8988T (cell line): ENCODE results near the gene FRYL.
"Not testable (repeated sequence)": the region's sequence is repeated elsewhere in the genome, so short reads cannot be mapped to it uniquely, and the experiment has no call there.

Source experiments
- DNase-seq: peaks from one replicate; pipeline ENCODE4 v3.0.0; 2011

The FRYL gene

DNA sequence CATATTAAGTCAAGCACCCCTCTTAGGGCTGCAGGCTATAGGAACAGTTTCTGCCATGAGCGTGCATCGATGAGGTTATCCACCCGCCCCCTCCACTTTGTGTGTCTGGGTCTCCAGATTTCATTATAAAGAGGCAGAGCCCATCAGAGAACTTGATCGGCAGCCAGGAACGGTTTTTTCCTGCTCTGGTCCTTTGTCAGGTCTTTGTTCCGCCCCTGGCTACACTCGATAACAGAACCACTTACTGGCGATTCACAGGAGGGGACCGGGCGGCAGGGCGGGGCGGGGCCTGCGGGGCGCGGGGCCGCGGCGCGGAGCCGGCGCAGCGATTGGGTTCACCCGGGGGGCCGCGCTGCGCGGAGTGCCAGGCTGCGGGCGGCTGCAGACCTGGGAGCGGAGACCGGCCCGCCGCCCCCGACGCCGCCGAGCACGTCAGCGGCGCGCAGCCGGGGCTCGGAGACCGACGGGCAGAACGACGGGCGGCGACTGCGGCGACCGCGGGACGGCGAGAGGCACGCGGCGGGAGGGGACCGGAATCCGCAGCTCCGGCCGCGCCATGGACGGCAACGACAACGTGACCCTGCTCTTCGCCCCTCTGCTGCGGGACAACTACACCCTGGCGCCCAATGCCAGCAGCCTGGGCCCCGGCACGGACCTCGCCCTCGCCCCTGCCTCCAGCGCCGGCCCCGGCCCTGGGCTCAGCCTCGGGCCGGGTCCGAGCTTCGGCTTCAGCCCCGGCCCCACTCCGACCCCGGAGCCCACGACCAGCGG, 296.9 kb downstream of the FRYL start, which contains the start of gene SLC10A4:
Gene SLC10A4 (plus strand): TSS at position 338 of the 771 bp plus-strand sequence. CDS start 219 bp downstream, at position 557.
- no peak for DNase-seq

DNA sequence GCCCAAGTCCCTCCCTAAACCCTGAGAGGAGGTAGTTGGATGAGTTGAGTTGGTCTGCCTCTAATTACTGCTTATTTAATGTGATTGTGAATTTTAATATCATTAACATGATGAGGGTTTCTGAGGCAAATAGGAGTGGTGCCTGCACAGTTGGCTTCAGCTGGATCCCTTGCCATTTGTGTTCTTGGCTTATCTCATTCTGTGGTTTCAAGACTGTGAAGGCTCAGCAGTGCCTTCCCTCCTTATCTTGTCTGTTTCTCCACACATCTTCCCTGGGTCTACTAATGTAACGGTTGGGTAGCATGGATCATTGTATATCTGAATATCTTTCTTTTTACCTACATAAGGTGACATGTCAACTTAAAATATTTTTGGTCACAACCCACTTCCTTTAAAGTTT, 298.5 kb downstream of the FRYL start:
- DNase-seq: no peak

DNA sequence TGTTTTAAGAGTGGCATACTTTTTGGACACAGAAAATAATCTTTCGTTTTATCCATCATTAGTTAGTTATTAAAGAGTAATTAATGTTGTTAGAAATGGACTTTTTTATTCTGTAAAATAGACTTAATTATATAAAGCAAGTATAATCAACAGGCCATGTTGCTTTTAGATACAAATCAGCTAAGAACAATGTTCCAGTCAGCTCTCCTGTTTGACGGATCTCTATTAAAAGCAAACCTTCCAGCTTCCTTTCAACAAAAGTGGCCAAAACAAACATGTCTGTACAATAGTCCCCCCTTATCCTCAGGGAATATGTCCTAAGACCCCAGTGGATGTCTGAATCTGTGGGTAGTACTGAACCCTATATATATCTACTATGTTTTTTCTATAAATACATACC, 301.8 kb downstream of the FRYL start:
- no peak for DNase-seq

DNA sequence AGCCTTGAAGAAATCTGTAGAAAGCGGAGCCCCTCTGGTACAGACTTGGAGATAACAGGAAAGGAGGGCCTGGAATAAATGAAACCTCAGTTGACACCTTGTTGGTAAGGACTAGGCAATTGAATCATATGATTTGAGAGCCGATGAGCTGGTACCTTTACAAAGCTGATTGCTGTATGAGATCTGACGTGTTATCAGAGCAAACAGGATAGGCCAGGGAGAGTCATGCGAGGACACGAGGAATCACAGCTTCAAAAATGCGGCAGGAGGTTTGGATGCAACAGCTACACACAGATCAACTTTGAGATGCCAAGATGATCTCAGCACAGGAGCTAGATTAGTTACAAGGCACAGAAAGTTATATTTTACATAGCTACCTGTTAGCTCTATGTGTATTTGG, 304.3 kb downstream of the FRYL start:
- no peak for DNase-seq

DNA sequence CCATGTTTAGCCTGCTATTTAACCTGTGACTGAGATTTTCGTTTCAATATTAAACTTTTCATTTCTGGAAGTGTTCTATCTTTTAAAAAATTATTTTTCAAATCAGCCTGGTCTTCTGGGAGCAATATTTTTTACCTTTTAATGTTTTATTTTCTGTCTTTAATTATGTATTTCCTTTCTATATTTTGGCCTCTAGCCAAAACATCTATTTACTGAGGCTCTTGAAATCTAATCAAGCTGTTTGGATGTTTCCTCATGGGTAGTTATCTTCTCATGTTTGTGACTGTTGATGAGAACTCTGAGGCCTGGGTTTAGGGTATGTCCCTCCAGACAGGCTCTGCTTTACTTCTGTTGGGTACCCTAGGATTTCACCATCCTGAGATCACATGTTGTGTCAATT, 307.3 kb downstream of the FRYL start:
- DNase-seq: no peak

DNA sequence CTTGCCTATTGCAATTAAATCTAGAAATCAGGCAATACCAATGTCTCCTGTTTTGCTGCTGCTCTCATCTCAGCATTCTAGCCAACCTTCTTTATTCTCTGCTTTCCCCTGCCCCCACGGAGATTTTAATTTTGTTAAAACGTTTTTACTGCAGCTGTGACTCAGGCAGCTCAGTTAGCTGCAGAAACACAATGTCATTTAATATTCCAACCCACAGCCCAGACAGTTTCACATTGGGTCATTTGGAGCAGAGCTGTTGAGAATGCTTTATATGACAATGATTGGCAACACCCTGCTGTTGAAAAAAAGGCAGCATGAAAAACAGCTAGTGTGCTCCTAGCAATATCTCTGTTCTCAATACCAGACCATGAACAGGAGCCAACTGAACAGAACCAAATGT, 309.5 kb downstream of the FRYL start:
- no peak for DNase-seq

DNA sequence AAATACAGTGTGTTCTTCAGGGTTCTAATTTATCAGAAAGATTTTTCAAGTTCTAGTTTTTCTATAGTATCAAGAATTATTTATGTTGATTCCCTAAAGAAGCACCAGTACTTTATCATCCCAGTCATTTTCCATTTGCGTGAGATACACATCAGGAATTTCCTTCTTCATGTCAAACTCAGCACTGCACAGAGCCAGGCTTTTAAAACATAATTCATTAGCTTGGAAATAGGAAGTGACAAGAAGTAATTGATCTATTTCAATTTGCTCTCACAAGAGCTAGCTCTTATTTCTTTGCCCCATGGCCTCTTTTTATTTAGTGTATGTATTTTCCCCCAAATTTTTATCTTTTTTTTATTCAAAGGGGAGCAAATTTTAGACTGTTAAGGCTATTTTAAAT, 309.9 kb downstream of the FRYL start:
- no peak for DNase-seq

DNA sequence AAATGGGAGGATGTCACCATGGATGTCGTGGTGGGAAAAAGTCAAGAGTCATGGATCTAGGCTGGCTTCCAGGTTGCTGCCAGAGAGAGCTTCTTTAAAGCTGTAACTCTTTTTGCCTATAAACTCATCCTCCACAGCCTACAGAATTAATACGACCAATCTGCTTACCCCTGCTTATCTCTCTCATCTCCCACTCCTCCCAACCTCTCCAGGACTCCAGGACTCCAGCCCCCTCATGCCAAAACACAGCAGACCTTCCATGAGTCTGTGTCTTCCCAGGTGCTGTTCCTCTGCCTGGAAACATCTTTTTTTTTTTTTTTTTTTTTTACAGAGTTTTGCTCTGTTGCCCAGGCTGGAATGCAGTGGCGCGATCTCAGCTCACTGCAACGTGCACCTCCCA, 312.2 kb downstream of the FRYL start:
- no peak for DNase-seq

DNA sequence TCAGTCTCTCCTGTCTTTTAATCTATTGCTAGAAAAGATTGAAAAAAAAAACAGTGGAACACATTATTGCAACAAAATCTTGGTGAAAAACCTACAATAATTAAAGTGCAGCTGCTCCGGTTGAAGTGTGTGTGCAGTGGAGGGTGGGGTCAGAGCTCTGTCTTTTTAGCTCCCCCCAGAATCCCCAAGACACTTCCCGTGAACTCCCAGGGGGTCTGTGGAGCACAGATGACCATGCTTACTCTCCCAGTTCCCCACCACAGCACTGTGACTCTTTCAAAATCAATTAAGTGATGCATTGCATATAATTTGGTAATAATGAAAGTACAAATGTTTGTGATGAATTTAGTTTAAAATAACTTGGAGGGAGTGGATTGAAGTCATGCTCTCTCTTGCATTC, 312.6 kb downstream of the FRYL start:
- no peak for DNase-seq

DNA sequence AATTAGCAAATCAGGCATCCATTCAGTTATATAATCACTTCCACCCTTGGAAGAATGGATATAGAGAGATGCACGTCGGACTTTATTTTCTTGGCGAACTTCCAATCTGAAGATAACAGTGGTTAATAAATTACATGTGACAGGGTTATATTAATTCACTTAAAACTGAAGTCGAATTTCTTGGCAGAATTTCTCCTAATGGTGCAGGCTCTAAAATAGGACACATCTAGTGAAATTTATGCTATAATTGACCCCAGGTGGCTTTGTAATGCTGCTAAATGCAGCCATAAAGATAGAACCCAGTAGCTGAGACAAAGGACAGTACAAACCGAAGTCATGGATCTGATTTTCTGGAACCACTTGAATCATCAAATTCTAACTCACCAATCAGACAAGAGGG, 317.7 kb downstream of the FRYL start:
- no peak for DNase-seq

DNA sequence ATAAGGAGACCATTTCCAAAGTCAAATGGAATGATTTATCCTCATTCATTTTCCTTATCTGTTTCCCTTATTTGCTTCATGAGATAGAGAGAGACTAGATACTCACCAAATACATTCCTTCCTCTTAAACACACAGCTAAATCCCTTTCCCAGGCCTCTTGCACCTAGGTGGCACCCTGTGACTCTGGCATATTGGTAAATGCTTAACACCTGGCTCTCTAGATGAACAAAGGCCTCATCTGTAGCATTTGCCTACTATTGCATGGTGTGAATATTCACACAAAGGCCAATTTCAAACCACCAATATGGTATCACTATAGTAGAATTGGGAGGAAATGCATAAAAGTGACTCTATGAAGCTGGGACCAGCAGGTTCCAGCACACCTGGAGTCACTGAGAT, 319.1 kb downstream of the FRYL start:
- no peak for DNase-seq

DNA sequence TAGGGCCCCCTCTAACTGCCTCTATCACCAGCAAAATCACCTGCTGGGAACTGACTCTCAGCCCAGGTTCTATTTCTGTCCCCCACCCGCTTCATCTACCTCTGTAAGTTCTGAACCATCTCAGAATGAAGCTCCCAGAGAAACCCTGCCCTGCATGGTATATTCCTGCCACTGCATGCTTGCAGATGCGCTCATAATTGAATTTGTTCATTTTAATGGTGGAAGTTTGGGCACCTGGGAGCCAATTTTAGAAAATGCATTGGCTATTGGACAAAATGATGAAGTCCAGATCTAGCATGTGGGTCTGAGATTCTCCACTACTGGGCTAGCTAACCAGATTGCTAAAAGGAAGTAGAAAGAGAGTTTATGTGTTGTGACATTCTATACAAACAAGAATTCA, 325.5 kb downstream of the FRYL start:
- DNase-seq: no peak

DNA sequence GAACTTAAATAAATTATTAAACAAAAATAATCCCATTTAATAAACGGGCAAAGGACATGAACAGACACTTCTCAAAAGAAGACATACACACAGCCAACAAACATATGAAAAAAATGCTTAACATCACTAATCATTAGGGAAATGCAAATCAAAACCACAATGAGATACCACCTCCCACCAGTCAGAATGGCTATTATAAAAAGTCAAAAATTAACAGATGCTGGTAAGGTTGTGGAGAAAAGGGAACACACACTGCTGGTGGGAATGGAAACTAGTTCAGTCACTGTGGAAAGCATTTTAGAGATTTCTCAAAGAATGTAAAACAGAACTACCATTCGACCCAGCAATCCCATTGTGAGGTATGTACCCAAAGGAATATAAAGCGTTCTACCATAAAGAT, 328.4 kb downstream of the FRYL start:
- not testable (repeated sequence) for DNase-seq

DNA sequence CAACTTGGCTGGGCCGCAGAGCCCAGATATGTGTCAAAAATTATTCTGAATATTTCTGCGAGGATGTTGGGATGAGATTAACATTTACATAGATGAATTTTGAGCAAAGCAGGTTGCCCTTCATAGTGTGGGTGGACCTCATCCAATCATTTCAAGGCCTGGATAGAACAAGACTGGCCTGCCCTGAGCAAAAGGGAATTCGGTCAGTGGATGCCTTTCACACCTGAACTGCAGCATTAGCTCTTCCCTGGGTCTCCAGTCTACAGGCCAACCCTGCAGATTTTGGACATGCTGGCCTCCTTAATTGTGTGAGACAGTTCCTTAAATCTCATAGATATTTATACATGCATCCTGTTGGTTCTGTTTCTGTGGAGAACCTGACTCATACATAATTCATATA, 329.3 kb downstream of the FRYL start:
- DNase-seq: no peak

DNA sequence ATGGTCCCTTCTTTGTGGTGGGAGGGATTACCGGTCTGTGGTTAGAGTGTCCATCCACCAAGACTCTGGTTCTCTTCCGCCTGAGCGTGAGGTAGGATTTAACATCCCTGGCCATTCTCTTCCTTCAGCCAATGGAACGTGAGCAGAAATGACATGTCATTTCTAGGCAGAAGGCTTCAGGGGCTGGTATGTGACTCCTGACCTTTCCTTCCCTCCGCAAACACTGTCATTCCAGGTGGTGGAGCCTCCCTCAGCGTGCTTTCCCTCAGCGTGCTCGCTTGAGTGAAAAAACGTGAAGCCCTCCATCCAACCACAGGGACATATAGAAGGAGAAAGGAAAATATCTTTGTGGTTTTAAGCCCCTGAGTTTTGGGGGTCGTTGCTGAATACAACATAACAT, 330.9 kb downstream of the FRYL start:
- no peak for DNase-seq
